ENCODE measurements around the gene KIAA0232.
"Not testable (repeated sequence)": the region's sequence is repeated elsewhere in the genome, so short reads cannot be mapped to it uniquely, and the experiment has no call there.

DNA sequence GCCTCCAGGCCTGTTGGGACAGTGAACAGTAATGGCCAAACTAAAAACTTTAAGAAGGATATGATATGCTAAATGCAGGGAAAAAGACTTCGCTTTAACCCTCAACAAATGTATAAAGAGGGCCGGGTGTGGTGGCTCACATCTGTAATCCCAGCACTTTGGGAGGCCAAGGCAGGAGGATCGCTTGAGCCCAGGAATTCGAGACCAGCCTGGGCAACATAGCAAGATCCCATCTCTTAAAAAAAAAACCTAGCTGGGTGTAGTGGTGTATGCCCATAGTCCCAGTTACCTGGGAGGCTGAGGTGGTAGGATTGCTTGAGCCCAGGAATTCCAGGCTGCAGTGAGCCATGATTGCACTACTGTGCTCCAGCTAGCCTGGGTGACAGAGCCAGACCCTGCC is 14.8 kb downstream of the KIAA0232 start:
- TF ChIP-seq, protein P1, sequence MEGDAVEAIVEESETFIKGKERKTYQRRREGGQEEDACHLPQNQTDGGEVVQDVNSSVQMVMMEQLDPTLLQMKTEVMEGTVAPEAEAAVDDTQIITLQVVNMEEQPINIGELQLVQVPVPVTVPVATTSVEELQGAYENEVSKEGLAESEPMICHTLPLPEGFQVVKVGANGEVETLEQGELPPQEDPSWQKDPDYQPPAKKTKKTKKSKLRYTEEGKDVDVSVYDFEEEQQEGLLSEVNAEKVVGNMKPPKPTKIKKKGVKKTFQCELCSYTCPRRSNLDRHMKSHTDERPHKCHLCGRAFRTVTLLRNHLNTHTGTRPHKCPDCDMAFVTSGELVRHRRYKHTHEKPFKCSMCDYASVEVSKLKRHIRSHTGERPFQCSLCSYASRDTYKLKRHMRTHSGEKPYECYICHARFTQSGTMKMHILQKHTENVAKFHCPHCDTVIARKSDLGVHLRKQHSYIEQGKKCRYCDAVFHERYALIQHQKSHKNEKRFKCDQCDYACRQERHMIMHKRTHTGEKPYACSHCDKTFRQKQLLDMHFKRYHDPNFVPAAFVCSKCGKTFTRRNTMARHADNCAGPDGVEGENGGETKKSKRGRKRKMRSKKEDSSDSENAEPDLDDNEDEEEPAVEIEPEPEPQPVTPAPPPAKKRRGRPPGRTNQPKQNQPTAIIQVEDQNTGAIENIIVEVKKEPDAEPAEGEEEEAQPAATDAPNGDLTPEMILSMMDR (IDR thresholded peaks at IDR 0.05; ENCODE audit: borderline replicate concordance, extremely low read depth, low read length, poor library complexity, severe bottlenecking) = not testable (repeated sequence)
- not testable (repeated sequence) for TF ChIP-seq EZH2 (IDR thresholded peaks at IDR 0.05; ENCODE audit: borderline replicate concordance, low read depth, low read length, severe bottlenecking)
